GM12878 (cell line): ENCODE results near the gene CABLES1. TPM values are rescaled to one million over a fixed set of nuclear protein-coding genes. Genes with fewer than 3 reads are reported as not detected.

Experiments used
- ATAC-seq: fragments of 200-7000 bp; cut with Tn5 transposase; 3 replicates; pipeline ENCODE4 v1.9.1; 2020; ENCODE audit warnings: mild to moderate bottlenecking, moderate library complexity
- BruUV-seq: library from RNA; stranded (reverse); fragments of 400-500 nt; replicated peaks from 2 replicates; lab custom pipeline; 2021; lab: Mats Ljungman, UMichigan
- CTCF ChIA-PET: fragments of 300-600 bp; sonication (Branson Sonifier 250); formaldehyde crosslinking; extraction: SDS; loops from one replicate; lab custom pipeline; 2021; ENCODE audit warnings: inconsistent platforms; lab: Yijun Ruan, JAX
- POLR2A ChIA-PET: fragments of 350-600 bp; formaldehyde crosslinking; extraction: SDS; loops from one replicate; lab custom pipeline; 2021; ENCODE audit warnings: inconsistent platforms; lab: Charles Lee
- RAD21 ChIA-PET: fragments of 300-600 bp; sonication (Branson Sonifier 250); formaldehyde crosslinking; loops from one replicate; lab custom pipeline; 2023; ENCODE audit warnings: antibody characterized with exemption; ENCODE audit not compliant: unreplicated experiment; lab: Charles Lee
- SMC1A ChIA-PET: fragments of 300-600 bp; sonication (Branson Sonifier 250); formaldehyde crosslinking; loops from one replicate; lab custom pipeline; 2023; ENCODE audit not compliant: unreplicated experiment, uncharacterized antibody; lab: Charles Lee
- DNase-seq: peaks from one replicate; pipeline ENCODE4 v3.0.0-alpha.2; 2011; ENCODE audit warnings: low read depth, low spot score
- FAIRE-seq: peaks from 3 replicates; lab custom pipeline; 2011; peaks lifted over from hg19 to GRCh38; lab: Jason Lieb, UNC
- H2AFZ ChIP-seq: 2 replicates; pipeline ENCODE4 v1.6.0; 2011; ENCODE audit warnings: low read depth, low read length, control low read depth; ENCODE audit not compliant: control insufficient read depth
- H3K27ac ChIP-seq: 2 replicates; pipeline ENCODE4 v1.5.1; 2011; ENCODE audit warnings: control low read depth; ENCODE audit not compliant: control insufficient read depth, insufficient read depth
- H3K27me3 ChIP-seq, 2 experiments: replicated peaks in 1 of 2; 2 replicates each; pipeline versions ENCODE4 v1.6.0 to v1.6.1; 2011; ENCODE audit warnings: low read length in 1 of 2; ENCODE audit not compliant: control insufficient read depth in 2 of 2, insufficient read depth in 2 of 2
- H3K36me3 ChIP-seq, 2 experiments: 2 replicates each; pipeline ENCODE4 v1.5.1; 2011; ENCODE audit warnings: low read length in 1 of 2; ENCODE audit not compliant: control insufficient read depth in 2 of 2, insufficient read depth in 2 of 2
- H3K4me1 ChIP-seq: 2 replicates; pipeline ENCODE4 v1.6.1; 2011; ENCODE audit warnings: mild to moderate bottlenecking, low read length, moderate library complexity, mixed read lengths; ENCODE audit not compliant: control insufficient read depth, insufficient read depth
- H3K4me2 ChIP-seq: 2 replicates; pipeline ENCODE4 v1.6.0; 2011; ENCODE audit warnings: control low read depth; ENCODE audit not compliant: control insufficient read depth, insufficient read depth
- H3K4me3 ChIP-seq: fragments of 200-600 bp; sonication (generic); 2 replicates; pipeline ENCODE4 v1.5.1; 2016
- H3K79me2 ChIP-seq: 2 replicates; pipeline ENCODE4 v1.6.0; 2011; ENCODE audit warnings: low read length; ENCODE audit not compliant: control insufficient read depth, insufficient read depth
- H3K9ac ChIP-seq: 2 replicates; pipeline ENCODE4 v1.8.0; 2011; ENCODE audit warnings: low read length, control low read depth, mixed read lengths; ENCODE audit not compliant: control insufficient read depth, insufficient read depth
- H3K9me3 ChIP-seq: replicated peaks from 3 replicates; pipeline ENCODE4 v1.5.1; 2011; ENCODE audit warnings: mild to moderate bottlenecking, low read length; ENCODE audit not compliant: control insufficient read depth, insufficient read depth
- H4K20me1 ChIP-seq: 2 replicates; pipeline ENCODE4 v1.6.0; 2011; ENCODE audit not compliant: control insufficient read depth, insufficient read depth
- BACH1 ChIP-seq: fragments of 450-650 bp; IDR thresholded peaks from 2 replicates; pipeline ENCODE4 v1.6.1; 2017; ENCODE audit warnings: mild to moderate bottlenecking, borderline replicate concordance
- BRCA1 ChIP-seq: IDR thresholded peaks from 2 replicates; pipeline ENCODE4 v1.6.1; 2011; ENCODE audit warnings: low read depth, low read length, improper control_type of control experiment
- CREB1 ChIP-seq: IDR thresholded peaks from 2 replicates; pipeline ENCODE4 v1.6.1; 2012; ENCODE audit warnings: low read depth, mild to moderate bottlenecking, inconsistent platforms
- HDAC6 ChIP-seq: fragments of 200-600 bp; sonication (generic); IDR thresholded peaks from one replicate; pipeline ENCODE4 v1.8.0; 2017; ENCODE audit warnings: antibody characterized with exemption; ENCODE audit not compliant: unreplicated experiment
- MTA2 ChIP-seq: fragments of 450-650 bp; IDR thresholded peaks from 2 replicates; pipeline ENCODE4 v1.6.1; 2016; ENCODE audit warnings: low read depth, mild to moderate bottlenecking, moderate library complexity
- NR2F1 ChIP-seq: fragments of 450-650 bp; conservative IDR thresholded peaks from 2 replicates; pipeline ENCODE4 v1.6.1; 2017; ENCODE audit warnings: mild to moderate bottlenecking
- POLR2AphosphoS5 ChIP-seq: IDR thresholded peaks from 2 replicates; pipeline ENCODE4 v1.6.1; 2011; ENCODE audit warnings: mild to moderate bottlenecking, low read length, inconsistent platforms
- RBBP5 ChIP-seq: fragments of 200-600 bp; sonication (generic); conservative IDR thresholded peaks from 2 replicates; pipeline ENCODE4 v1.6.1; 2016
- WGBS: methylation state at CpG from one replicate; pipeline ENCODE4 v1.1.6; 2016; ENCODE audit warnings: low lambda C conversion rate; ENCODE audit not compliant: insufficient replicate concordance, insufficient coverage; ENCODE audit errors: missing lambda C conversion rate; 5-methylcytosine and 5-hydroxymethylcytosine counted together
- in situ Hi-C: fragments of 300-500 bp; cut with MboI; formaldehyde crosslinking; loops from 9 replicates; pipeline ENCODE4 v1.14.3; 2018; ENCODE audit warnings: mixed read lengths
- intact Hi-C: fragments of 100-400 bp; cut with micrococcal nuclease; formaldehyde crosslinking; loops from one replicate; pipeline ENCODE4 v1.14.2; 2022; ENCODE audit not compliant: unreplicated experiment
- polyA plus RNA-seq, 11 experiments: library from polyadenylated mRNA; depleted of rRNA in 4 of 11; unstranded in 6 of 11; stranded (reverse) in 5 of 11; fragments of >200 nt; fragmentation: Nextera tagmentation in 4 of 11; fragmentation: Illumina TruSeq in 1 of 11; extraction: Ambion mirVana in 4 of 11; extraction: Trizol in 1 of 11; gene quantifications; 1 replicate in 1 of 11; 2 replicates in 10 of 11; pipeline versions ENCODE4 v1.2.1 to v1.2.3, GENCODE V29; 2011 to 2016; ENCODE audit warnings: inconsistent platforms in 2 of 11, missing spikeins in 2 of 11, low read depth in 1 of 11
- total RNA-seq, 4 experiments: library from RNA; depleted of rRNA in 3 of 4; stranded (reverse); fragments of >200 nt in 3 of 4; fragmentation: Illumina TruSeq in 1 of 4; extraction: Trizol in 1 of 4; gene quantifications; 2 replicates each; pipeline versions ENCODE4 v1.2.1 to v1.2.3, GENCODE V29; 2013 to 2021
- TF ChIP-seq, protein P1 (sequence below): fragments of 450-650 bp; IDR thresholded peaks from 2 replicates; pipeline ENCODE4 v1.6.1; 2017; ENCODE audit warnings: mild to moderate bottlenecking, low read depth, inconsistent platforms; ENCODE audit not compliant: poor library complexity, severe bottlenecking
- TF ChIP-seq, protein P2 (sequence below): fragments of 450-650 bp; IDR thresholded peaks from 2 replicates; pipeline ENCODE4 v1.6.1; 2017; ENCODE audit warnings: antibody characterized with exemption, mild to moderate bottlenecking, moderate library complexity
- TF ChIP-seq, protein P3 (sequence below): fragments of 450-650 bp; IDR thresholded peaks from 2 replicates; pipeline ENCODE4 v1.6.1; 2017; ENCODE audit warnings: mild to moderate bottlenecking, moderate library complexity

CABLES1 gene
- total and polyA plus RNA-seq, 10 of the 15 experiments (the other 5 are each of a cell fraction or from before 2014, with no cell fraction given): 2.9 to 27.2 (median 8.2) TPM

DNA sequence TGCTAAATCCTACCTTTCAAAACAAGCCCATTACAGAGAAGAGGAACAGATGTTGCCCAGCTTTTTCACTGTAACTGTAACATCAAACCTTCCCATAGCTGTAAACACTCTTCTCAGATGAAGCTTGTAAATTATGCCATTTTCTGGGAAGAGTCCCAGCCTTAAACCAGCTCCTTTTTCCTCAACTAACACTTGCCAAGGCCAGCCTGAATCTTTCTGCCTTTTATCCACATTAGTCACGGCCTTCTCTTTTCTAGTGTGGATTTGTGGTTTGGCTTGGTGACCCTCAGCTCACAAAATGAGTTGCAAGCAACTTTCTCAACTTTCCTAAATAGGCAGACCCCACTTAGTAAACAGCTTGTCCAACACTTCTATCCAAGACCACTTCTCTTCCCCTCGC lies 90.2 kb downstream of the CABLES1 start (continued):
- TF ChIP-seq, protein P1, sequence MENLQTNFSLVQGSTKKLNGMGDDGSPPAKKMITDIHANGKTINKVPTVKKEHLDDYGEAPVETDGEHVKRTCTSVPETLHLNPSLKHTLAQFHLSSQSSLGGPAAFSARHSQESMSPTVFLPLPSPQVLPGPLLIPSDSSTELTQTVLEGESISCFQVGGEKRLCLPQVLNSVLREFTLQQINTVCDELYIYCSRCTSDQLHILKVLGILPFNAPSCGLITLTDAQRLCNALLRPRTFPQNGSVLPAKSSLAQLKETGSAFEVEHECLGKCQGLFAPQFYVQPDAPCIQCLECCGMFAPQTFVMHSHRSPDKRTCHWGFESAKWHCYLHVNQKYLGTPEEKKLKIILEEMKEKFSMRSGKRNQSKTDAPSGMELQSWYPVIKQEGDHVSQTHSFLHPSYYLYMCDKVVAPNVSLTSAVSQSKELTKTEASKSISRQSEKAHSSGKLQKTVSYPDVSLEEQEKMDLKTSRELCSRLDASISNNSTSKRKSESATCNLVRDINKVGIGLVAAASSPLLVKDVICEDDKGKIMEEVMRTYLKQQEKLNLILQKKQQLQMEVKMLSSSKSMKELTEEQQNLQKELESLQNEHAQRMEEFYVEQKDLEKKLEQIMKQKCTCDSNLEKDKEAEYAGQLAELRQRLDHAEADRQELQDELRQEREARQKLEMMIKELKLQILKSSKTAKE: no peak
- no peak for TF ChIP-seq CREB1
- TF ChIP-seq HDAC6: no peak
- TF ChIP-seq POLR2AphosphoS5: no peak
- TF ChIP-seq NR2F1: peak; percentile 82

DNA sequence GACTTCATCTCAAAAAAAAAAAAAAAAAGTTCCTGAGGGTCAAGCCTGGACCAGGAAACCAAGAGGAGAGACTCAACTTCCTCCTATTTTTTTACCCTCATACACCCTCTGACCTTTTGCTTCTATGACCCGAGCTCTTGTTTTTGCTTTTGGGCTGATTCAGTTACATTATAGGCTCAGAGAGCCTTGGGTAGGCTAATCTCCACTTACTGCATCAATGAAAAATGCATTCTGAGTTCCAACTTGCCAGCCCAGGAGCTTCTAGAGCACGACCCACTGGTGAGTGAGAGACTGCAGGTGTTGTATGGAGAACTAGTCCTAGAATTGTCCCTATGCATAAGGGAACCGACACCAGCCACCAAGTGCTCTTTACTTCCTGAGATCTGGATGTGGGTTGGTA lies 91.1 kb downstream of the CABLES1 start:
- POLR2A ChIA-PET: interaction anchor here (0.5 to 8.0 kb wide), 7 partner anchors 16 to 682 kb away, joined by 3 to 86 read pairs (median 4); partner anchors contain the start of gene CABLES1
- 80% methylated on average over 3 of the region's 3 CpGs for WGBS
- CTCF ChIA-PET: interaction anchor here (0.6 to 9.2 kb wide), 7 partner anchors 13 to 1628 kb away, joined by 3 to 59 read pairs (median 13); partner anchors contain the start of gene CABLES1
- Histone ChIP-seq H3K9ac (no peak overlapping the region), H2AFZ (no peak overlapping the region), H3K4me2 (no peak overlapping the region), H3K9me3 (no peaks in the 10 kb centered on the region; the same call in 2 of the 3 replicates), H3K36me3 (peaks cover 0 to 2% of the 10 kb centered on the region in 2 experiments; a peak in 2 of 4 replicates), H3K27ac (peak overlapping the region; percentile 72), H3K79me2 (peaks cover 3% of the 10 kb centered on the region), H3K4me1 (peaks cover 65% of the 10 kb centered on the region), H4K20me1 (no peaks in the 10 kb centered on the region), H3K4me3 (no peak overlapping the region), H3K27me3 (no peaks in the 10 kb centered on the region)
- BruUV-seq: no TSS peak
- in situ Hi-C loops: loop anchor here (5.0 kb wide), 1 partner anchor 89 kb away; the partner anchor contains the start of gene CABLES1
- ATAC-seq (no peak), DNase-seq (no peak), FAIRE-seq (no peak)
- TF ChIP-seq, protein P2, sequence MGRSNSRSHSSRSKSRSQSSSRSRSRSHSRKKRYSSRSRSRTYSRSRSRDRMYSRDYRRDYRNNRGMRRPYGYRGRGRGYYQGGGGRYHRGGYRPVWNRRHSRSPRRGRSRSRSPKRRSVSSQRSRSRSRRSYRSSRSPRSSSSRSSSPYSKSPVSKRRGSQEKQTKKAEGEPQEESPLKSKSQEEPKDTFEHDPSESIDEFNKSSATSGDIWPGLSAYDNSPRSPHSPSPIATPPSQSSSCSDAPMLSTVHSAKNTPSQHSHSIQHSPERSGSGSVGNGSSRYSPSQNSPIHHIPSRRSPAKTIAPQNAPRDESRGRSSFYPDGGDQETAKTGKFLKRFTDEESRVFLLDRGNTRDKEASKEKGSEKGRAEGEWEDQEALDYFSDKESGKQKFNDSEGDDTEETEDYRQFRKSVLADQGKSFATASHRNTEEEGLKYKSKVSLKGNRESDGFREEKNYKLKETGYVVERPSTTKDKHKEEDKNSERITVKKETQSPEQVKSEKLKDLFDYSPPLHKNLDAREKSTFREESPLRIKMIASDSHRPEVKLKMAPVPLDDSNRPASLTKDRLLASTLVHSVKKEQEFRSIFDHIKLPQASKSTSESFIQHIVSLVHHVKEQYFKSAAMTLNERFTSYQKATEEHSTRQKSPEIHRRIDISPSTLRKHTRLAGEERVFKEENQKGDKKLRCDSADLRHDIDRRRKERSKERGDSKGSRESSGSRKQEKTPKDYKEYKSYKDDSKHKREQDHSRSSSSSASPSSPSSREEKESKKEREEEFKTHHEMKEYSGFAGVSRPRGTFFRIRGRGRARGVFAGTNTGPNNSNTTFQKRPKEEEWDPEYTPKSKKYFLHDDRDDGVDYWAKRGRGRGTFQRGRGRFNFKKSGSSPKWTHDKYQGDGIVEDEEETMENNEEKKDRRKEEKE: no peak
- no peak for TF ChIP-seq MTA2
- TF ChIP-seq RBBP5: no peak
- TF ChIP-seq, protein P3, sequence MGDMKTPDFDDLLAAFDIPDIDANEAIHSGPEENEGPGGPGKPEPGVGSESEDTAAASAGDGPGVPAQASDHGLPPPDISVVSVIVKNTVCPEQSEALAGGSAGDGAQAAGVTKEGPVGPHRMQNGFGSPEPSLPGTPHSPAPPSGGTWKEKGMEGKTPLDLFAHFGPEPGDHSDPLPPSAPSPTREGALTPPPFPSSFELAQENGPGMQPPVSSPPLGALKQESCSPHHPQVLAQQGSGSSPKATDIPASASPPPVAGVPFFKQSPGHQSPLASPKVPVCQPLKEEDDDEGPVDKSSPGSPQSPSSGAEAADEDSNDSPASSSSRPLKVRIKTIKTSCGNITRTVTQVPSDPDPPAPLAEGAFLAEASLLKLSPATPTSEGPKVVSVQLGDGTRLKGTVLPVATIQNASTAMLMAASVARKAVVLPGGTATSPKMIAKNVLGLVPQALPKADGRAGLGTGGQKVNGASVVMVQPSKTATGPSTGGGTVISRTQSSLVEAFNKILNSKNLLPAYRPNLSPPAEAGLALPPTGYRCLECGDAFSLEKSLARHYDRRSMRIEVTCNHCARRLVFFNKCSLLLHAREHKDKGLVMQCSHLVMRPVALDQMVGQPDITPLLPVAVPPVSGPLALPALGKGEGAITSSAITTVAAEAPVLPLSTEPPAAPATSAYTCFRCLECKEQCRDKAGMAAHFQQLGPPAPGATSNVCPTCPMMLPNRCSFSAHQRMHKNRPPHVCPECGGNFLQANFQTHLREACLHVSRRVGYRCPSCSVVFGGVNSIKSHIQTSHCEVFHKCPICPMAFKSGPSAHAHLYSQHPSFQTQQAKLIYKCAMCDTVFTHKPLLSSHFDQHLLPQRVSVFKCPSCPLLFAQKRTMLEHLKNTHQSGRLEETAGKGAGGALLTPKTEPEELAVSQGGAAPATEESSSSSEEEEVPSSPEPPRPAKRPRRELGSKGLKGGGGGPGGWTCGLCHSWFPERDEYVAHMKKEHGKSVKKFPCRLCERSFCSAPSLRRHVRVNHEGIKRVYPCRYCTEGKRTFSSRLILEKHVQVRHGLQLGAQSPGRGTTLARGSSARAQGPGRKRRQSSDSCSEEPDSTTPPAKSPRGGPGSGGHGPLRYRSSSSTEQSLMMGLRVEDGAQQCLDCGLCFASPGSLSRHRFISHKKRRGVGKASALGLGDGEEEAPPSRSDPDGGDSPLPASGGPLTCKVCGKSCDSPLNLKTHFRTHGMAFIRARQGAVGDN: no peak
- no peak for TF ChIP-seq BRCA1
- TF ChIP-seq BACH1: no peak
- SMC1A ChIA-PET: interaction anchor here (0.6 to 7.8 kb wide), 12 partner anchors 10 to 132 kb away, joined by 3 to 78 read pairs (median 12); partner anchors contain the start of gene CABLES1
- RAD21 ChIA-PET: interaction anchor here (0.6 to 7.7 kb wide), 7 partner anchors 11 to 132 kb away, joined by 3 to 114 read pairs (median 17); partner anchors contain the start of gene CABLES1
- intact Hi-C loops: loop anchor here (5.0 kb wide), 1 partner anchor 289 kb away; no protein-coding TSS in a partner anchor
